Motor neuron (in vitro differentiated cells): ENCODE results near the gene BAD. TPM values are rescaled to one million over a fixed set of nuclear protein-coding genes. Genes with fewer than 3 reads are reported as not detected.

Experiments used
- ATAC-seq, 8 experiments: fragments of 200-7000 bp; cut with Tn5 transposase; replicated peaks in 6 of 8; 2 replicates each; pipeline ENCODE4 v1.8.0; 2021; ENCODE audit warnings: mild to moderate bottlenecking in 8 of 8, moderate library complexity in 8 of 8
- H3K27ac ChIP-seq, 2 donors: fragments of 250-450 bp; sonication (Bioruptor Pico); 2 replicates each; pipeline ENCODE4 v1.9.0; 2021; ENCODE audit warnings: antibody characterized with exemption in 2 of 2, mild to moderate bottlenecking in 2 of 2, moderate library complexity in 1 of 2
- H3K4me1 ChIP-seq, 2 donors: fragments of 250-450 bp; sonication (Bioruptor Pico); replicated peaks in 1 of 2; 2 replicates each; pipeline ENCODE4 v1.6.1; 2021; ENCODE audit warnings: antibody characterized with exemption in 2 of 2, mild to moderate bottlenecking in 2 of 2, moderate library complexity in 1 of 2
- H3K4me3 ChIP-seq, 5 donors: fragments of 250-450 bp; sonication (Bioruptor Pico); 2 replicates each; pipeline ENCODE4 v1.9.0; 2021; ENCODE audit warnings: antibody characterized with exemption in 5 of 5, mild to moderate bottlenecking in 5 of 5, moderate library complexity in 4 of 5
- WGBS, 10 experiments: fragments of 450-650 bp; shearing (Covaris generic); methylation state at CpG; one replicate each; pipeline ENCODE4 v1.0.0; 2022; 5-methylcytosine and 5-hydroxymethylcytosine counted together
- in situ Hi-C, 9 experiments: fragments of 400-800 bp; cut with MboI; loops; one replicate each; pipeline ENCODE4 v1.15.0; 2021; ENCODE audit warnings: low sequenced_read_pairs in 9 of 9, low pct_unique_long_range_greater_than_20kb in 2 of 9; ENCODE audit not compliant: unreplicated experiment in 9 of 9
- total RNA-seq, 8 experiments: library from RNA; unstranded; fragments of 300-600 nt; gene quantifications; 2 replicates each; pipeline versions ENCODE4 v1.2.3 to v1.2.4, GENCODE V29; 2022

The BAD gene
- total RNA-seq, 8 experiments from 2014 or later: 38.6 to 119 (median 65.6) TPM

DNA sequence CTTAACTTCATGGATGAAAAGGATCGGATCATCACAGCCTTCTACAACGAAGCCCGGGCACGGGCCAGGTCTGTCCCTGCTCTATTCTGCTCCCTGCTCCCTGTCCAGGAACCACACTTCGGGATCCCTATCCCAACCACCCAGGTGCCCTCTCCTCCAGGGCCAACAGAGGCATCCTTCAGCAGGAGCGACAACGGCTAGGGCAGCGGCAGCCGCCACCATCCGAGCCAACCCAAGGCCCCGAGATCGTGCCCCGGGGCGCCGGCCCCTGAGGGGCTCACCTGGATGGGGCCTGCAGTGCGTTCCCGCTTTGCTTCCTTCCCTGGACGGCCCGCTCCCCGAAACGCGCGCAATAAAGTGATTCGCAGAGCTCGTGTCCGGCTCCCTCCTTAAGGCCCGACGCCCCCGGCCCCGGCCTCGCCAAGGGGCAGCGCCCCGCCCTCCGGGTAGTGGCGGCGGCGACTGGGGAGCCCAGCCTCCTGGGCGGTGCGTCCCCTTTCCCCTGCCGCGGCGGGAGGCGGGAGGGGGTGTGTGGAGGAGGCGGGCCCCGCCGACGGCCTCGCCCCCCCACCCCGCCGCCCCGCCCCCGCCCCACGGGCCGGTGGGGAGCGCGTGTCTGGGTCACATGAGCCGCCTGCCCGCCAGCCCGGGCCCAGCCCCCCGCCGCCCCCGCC, 50.4 kb downstream of the BAD start, which contains the start of gene VEGFB:
VEGFB (plus strand) TSS at position 672 of the 674 bp plus-strand sequence. CDS start 250 bp downstream, outside the sequence.
- Histone ChIP-seq H3K27ac (peak within 1 kb of the TSS; percentile 42 to 77), H3K4me1 (peaks cover 14 to 29% of the 10 kb centered on the region in 2 donors), H3K4me3 (peak within 1 kb of the TSS; percentile 38 to 66 (median 53))
- WGBS, 10 experiments: 0 to 7% (median 5%) methylated on average over 1 to 10 of the region's 62 CpGs; no CpG with 5 or more reads in 7 of the 10 experiments
- in situ Hi-C loops: no loop called here
- ATAC-seq: peak; percentile 27 to 50 (median 46)

DNA sequence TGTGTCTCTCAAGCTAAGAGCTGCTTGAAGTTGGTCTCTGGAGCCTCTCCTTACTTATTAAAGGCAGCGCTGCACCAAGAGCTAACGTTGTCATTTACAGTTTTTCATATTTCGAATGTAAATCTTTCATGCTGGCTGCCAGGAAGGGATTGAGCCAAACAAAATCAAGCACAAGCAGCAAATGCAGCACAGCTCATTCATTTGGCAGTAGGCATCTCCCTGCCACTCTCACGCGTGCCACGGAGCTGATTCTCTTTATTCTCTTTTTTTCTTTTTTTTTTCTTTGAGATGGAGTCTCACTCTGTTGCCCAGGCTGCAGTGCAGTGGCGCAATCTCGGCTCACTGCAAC, 51.5 kb downstream of the BAD start:
- ATAC-seq: no peak
- 30 to 100% (median 91%) methylated on average over 1 to 8 of the region's 8 CpGs; no CpG with 5 or more reads in 1 of the 10 experiments for WGBS, 10 experiments
- H3K27ac ChIP-seq: no peak overlapping the region
- in situ Hi-C loops: no loop called here
- no peak overlapping the region for H3K4me3 ChIP-seq
- H3K4me1 ChIP-seq: peaks cover 15 to 29% of the 10 kb centered on the region in 2 donors

DNA sequence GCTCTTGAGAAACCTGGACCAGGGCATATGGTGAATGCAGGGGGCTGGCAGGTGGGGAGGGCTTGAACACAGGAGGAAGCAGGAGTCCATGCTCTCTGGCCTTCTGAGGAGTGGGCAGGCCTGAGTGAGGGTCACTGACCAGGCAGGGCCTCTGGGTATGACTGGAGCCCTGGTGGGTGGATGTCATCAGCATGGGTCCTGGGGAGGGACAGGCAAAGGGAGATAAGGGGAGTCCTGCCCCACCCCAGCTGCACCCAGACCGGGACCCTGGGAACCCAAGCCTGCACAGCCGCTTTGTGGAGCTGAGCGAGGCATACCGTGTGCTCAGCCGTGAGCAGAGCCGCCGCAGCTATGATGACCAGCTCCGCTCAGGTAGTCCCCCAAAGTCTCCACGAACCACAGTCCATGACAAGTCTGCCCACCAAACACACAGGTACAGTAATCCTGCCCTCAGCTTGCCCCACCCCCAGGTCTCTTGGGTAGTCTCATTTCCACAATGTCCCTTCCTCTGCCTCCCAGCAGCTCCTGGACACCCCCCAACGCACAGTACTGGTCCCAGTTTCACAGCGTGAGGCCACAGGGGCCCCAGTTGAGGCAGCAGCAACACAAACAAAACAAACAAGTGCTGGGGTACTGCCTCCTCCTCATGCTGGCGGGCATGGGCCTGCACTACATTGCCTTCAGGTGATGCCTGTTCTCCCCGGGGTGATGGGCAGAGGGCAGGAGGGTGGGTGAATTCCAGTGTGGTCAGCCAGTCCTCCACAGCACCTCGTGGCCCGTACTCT, 52.1 kb downstream of the BAD start:
- in situ Hi-C loops: no loop called here
- ATAC-seq: no peak
- 20 to 95% (median 83%) methylated on average over 1 to 8 of the region's 15 CpGs; no CpG with 5 or more reads in 4 of the 10 experiments for WGBS, 10 experiments
- H3K27ac ChIP-seq: no peak overlapping the region
- H3K4me1 ChIP-seq: peaks cover 18 to 31% of the 10 kb centered on the region in 2 donors
- no peak overlapping the region for H3K4me3 ChIP-seq

DNA sequence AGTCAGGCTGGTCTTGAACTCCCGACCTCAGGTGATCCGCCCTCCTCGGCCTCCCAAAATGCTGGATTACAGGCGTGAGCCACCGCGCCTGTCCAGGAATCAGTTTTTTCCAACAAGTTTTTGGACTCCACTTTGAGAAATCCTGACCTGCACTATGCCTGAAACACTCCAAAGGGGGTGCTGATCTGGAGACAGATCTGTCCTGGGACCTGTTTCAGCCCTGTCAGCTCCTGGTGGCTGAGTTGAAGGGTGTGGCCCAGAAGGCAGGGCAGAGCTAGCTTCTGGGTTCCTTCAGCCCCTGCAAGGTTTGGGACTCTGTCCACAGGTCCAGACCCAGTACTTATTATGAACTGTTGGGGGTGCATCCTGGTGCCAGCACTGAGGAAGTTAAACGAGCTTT, 52.9 kb downstream of the BAD start:
- Histone ChIP-seq H3K4me1 (peaks cover 26 to 38% of the 10 kb centered on the region in 2 donors), H3K27ac (no peak overlapping the region), H3K4me3 (peak overlapping the region in 4 of 5 donors; percentile 62 to 68 (median 64))
- in situ Hi-C loops: no loop called here
- WGBS, 10 experiments: 80 to 96% (median 94%) methylated on average over 4 to 7 of the region's 7 CpGs; no CpG with 5 or more reads in 7 of the 10 experiments
- no peak for ATAC-seq

DNA sequence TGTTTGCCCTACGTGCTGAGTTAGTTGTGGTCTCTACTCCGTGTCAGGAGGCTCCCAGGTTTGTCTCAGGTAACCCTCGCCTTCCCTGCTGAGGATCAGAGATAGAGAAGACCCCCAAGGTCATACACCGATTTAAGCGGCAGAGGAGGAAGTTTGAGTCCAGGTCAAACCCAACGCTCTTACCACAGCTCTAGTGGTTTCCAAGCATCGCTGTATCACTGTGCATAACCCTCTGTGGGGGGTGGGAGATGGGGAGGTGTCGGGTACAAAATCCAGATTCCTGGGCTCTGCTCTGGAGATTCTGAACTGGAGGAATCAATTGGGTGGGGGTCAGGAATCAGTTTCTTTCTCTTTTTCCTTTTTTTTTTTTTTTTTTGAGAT, 53.5 kb downstream of the BAD start:
- peak overlapping the region; percentile 53 to 68 (median 64) for H3K4me3 ChIP-seq
- H3K4me1 ChIP-seq: peaks cover 27 to 38% of the 10 kb centered on the region in 2 donors
- peak overlapping the region; percentile 88 to 92 for H3K27ac ChIP-seq
- WGBS, 10 experiments: 0 to 20% (median 5%) methylated on average over 1 to 4 of the region's 8 CpGs; no CpG with 5 or more reads in 5 of the 10 experiments
- no peak for ATAC-seq
- in situ Hi-C loops: no loop called here

DNA sequence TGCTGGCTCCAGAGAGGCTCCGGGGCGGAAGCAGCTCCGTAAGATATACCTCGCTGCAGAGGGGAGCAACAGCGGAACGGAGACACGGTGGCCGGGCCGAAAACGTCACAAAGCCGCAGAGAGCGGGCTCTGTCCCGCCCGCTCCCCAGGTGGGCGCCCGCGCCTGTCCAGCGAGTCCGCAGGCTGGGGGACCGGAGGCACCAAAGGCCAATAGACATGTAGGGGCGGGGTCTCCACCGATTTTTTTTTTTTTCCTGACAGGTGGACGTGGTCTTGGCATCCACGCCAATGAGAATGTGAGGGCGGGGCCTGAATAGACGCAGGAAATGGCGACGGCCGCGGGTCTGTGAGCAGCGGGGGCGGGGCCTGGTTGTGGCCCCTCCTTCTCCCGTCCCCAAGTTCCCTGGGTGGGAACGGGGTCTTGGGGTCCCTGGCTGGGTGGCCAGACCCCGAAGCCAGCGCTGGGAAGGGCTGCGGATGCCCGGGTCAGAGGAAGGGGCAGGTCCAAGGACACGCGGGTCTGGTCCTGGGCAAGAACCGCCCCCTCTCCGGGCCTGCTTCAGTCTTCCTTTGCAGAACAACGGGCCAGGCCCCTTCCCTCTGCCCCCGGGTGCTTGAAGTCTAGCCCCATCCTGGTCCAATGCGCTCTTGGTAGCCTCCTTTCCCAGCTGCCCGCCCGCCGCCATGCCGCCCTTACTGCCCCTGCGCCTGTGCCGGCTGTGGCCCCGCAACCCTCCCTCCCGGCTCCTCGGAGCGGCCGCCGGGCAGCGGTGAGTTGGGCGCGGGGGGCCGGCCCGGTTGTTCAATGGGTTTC, 54.1 kb downstream of the BAD start, which contains the start of gene DNAJC4:
DNAJC4 (plus strand) TSS at position 378 of the 814 bp plus-strand sequence; CDS start at position 685, 307 bp downstream.
- WGBS, 10 experiments: 0 to 5% (median 2%) methylated on average over 3 to 14 of the region's 62 CpGs; no CpG with 5 or more reads in 4 of the 10 experiments
- Histone ChIP-seq H3K27ac (peak within 1 kb of the TSS; percentile 88 to 92), H3K4me3 (peak within 1 kb of the TSS; percentile 53 to 68 (median 64)), H3K4me1 (peaks cover 28 to 35% of the 10 kb centered on the region in 2 donors)
- in situ Hi-C loops: no loop called here
- peak; percentile 42 to 76 (median 68) for ATAC-seq

DNA sequence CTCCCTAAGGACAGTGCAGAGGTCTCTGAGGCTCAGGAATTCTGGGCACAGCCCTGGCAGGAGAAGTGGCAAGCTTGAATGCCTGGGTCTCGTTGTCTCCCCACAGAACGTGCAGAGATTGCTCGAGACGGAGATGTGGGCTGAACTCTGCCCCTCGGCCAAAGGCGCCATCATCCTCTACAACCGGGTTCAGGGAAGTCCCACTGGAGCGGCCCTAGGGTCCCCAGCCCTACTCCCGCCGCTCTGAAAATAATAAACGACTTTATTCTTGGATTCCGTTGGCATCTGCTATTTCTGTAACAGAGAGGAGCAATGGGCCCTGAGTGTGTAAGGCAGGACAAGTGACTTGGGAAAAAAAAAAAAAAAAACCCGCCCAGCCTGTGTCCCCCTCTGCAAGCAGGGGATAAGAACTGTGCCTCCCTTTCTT, 54.7 kb downstream of the BAD start:
- peak overlapping the region; percentile 53 to 68 (median 64) for H3K4me3 ChIP-seq
- in situ Hi-C loops: no loop called here
- H3K4me1 ChIP-seq: peaks cover 34 to 35% of the 10 kb centered on the region in 2 donors
- peak overlapping the region; percentile 88 to 92 for H3K27ac ChIP-seq
- ATAC-seq: no peak
- 0 to 60% (median 49%) methylated on average over 1 to 8 of the region's 13 CpGs; no CpG with 5 or more reads in 1 of the 10 experiments for WGBS, 10 experiments

DNA sequence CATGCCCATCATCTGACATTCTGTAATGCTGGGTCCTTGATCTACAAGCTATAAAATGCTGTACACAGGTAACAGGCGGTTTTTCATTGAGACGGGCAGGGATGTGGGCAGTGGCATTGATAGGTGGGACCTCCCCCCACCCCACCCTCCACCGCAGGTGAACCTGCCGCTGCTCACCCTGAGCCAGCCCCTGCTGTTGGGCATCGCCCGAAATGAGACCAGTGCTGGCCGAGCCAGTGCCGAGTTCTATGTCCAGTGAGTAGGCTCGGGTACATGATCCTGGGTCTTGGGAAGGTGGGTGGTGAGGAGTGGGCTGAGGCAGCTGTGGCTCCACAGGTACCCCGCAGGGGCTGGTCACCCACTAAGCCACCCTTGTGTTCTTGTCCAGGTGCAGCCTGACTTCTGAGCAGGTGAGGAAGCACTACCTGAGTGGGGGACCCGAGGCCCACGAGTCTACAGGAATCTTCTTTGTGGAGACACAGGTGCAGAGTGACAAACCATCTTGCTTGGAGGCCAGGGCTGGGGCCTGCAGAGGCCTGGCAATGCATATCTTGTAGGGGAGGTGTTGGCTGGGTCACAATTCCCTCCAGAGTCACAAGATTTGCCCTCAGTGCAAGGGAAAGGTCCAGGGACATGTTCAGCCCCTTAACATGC, 55.2 kb downstream of the BAD start:
- no peak for ATAC-seq
- Histone ChIP-seq H3K4me1 (peaks cover 34 to 35% of the 10 kb centered on the region in 2 donors), H3K4me3 (peak overlapping the region in 2 of 5 donors; percentile 65 to 68), H3K27ac (peak overlapping the region; percentile 88 to 92)
- WGBS, 10 experiments: 67 to 100% (median 91%) methylated on average over 1 to 6 of the region's 12 CpGs; no CpG with 5 or more reads in 6 of the 10 experiments
- in situ Hi-C loops: no loop called here

DNA sequence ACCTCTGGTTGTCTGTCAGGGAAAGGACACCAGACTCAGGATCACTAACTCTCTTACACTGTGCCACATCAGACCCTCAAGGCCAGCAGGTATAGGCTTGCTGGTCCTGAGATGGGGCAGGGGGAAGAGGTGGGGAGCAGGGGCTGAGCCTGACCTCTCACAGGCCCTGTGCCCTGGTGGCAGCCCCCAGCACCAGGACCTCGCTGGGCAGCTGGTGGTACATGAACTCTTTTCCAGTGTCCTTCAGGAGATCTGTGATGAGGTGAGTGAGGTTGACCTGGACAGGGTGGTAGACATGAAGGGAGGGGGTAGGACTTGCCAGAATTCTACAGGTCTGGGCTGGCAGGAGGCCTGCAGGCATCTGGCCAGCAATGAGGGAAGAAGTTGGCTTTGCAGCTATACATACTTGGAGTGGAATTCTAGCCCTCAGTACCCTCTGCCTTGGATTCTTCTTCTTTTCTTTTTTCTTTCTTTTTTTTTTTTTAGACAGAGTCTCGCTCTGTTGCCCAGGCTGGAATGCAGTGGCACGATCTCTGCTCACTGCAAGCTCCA, 57.0 kb downstream of the BAD start:
- ATAC-seq: no peak
- Histone ChIP-seq H3K4me1 (peaks cover 27 to 34% of the 10 kb centered on the region in 2 donors), H3K27ac (no peak overlapping the region), H3K4me3 (peak overlapping the region in 1 of 5 donors; percentile 78)
- in situ Hi-C loops: no loop called here
- 20 to 100% (median 80%) methylated on average over 1 to 2 of the region's 3 CpGs; no CpG with 5 or more reads in 5 of the 10 experiments for WGBS, 10 experiments

DNA sequence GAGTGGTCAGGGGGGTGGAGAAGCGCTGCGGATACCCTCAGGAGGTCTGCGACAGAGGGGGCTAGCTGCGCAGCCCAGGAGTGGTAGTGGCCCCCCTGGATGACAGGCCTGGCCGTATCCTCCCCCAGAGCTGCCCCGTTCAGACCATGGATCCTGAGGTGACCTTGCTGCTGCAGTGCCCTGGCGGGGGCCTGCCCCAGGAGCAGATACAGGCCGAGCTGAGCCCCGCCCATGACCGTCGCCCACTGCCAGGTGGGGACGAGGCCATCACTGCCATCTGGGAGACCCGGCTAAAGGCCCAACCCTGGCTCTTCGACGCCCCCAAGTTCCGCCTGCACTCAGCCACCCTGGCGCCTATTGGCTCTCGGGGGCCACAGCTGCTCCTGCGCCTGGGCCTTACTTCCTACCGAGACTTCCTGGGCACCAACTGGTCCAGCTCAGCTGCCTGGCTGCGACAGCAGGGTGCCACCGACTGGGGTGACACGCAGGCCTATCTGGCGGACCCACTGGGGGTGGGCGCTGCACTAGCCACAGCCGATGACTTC, 57.9 kb downstream of the BAD start:
- 0 to 68% (median 56%) methylated on average over 1 to 8 of the region's 26 CpGs; no CpG with 5 or more reads in 5 of the 10 experiments for WGBS, 10 experiments
- H3K4me1 ChIP-seq: peaks cover 24 to 33% of the 10 kb centered on the region in 2 donors
- H3K4me3 ChIP-seq: peak overlapping the region; percentile 61 to 83 (median 73)
- in situ Hi-C loops: no loop called here
- ATAC-seq: peak; percentile 6 to 24 (median 10)
- H3K27ac ChIP-seq: peak overlapping the region; percentile 77 to 85

DNA sequence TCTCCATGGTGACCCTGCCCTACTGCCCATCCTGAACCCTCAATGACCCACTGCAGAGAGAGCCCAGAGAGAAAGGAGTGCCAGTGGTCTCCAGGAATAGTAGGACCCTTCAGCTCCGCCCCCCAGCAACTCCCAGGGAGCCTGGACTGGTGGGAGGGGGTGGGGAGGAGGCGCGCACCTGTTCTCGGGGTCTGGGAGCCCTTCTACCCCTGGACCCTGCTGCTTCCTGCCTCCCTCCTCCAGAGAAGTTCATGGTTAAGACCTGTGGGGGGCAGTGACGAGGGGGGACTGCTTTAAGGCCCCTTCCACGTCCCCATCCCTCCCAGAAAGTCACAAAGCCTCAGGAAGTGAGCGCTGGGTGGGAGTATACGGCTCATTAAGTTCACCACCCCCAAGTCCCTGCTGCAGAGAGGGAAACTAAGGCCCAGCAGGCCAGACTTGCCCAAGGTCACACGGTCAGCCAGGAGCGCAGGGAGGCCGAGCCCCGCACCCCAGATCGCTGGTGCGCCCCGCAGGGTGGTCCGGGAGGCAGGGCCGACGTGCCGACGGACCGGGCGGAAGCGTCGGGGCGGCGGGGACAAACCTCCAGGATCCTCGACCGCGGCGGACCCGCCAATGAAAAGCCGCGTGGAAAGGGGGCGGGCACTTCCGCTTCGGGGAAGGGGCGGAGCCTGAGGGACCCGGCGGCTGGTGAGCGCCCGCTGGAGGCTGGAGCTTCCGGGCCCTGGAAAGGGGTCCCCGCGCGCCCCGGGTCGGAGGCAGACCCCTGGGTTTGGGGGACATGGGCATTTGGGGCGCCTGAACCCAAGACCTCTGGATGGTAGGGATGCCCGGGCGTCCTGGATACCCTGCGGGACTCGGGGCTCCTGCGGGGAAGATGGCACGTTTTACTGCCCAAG, 58.6 kb downstream of the BAD start, which contains the start of the genes NUDT22 and TRPT1:
NUDT22 (plus strand) TSS at position 667 of the 899 bp plus-strand sequence. CDS start 379 bp downstream, outside the sequence.
TRPT1 (minus strand) TSS at position 579 of the 899 bp plus-strand sequence; CDS start at position 253, 326 bp downstream.
- H3K4me3 ChIP-seq: peak within 1 kb of the TSS; percentile 61 to 83 (median 73)
- 0 to 2% (median 0%) methylated on average over 1 to 11 of the region's 54 CpGs; no CpG with 5 or more reads in 5 of the 10 experiments for WGBS, 10 experiments
- in situ Hi-C loops: no loop called here

More for the DNA sequence above, 58.6 kb downstream of the BAD start, which contains the start of the genes NUDT22 and TRPT1:
- Histone ChIP-seq H3K4me1 (peaks cover 21 to 29% of the 10 kb centered on the region in 2 donors), H3K27ac (peak within 1 kb of the TSS; percentile 77 to 85)
- ATAC-seq: peak; percentile 51 to 77 (median 62)
